Activated CD4-positive, alpha-beta T cell treated with anti-CD3 and anti-CD28 coated beads for 4 hours (primary cell): ENCODE measurements around the gene UNC45B.
"Not testable (repeated sequence)": the region's sequence is repeated elsewhere in the genome, so short reads cannot be mapped to it uniquely, and the experiment has no call there.

ENCODE experiments used
- DNase-seq, 2 donors: peaks; one replicate each; pipeline ENCODE4 v3.0.0-alpha.2; 2020

Gene UNC45B

DNA sequence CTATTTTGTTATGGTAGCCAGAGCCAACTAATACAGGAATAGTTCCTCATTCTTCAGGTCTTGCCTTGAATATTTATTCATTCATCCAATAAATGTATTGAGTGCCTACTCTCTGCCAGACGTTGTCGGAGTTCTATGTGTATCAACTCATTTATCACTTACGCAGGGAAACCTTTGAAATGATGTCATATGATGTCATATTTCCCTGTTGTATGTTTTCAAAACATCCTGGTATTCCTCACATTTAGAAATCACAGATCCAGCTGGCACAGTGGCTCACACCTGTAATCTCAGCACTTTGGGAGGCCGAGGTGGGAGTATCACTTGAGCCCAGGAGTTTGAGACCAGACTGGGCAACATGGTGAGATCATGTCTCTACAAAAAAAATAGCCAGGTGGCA is 2.8 kb upstream of the UNC45B start:
- DNase-seq = no peak

- no peak for DNase-seq
Measured at GRCh38 chr17:35146214-35146833, 1.3 kb upstream of the UNC45B start.

GRCh38 chr17:35148144-35148543 is 527 bp downstream of the UNC45B start:
- DNase-seq = no peak

GRCh38 chr17:35149941-35150340 is 2.3 kb downstream of the UNC45B start:
- DNase-seq = no peak

GRCh38 chr17:35151080-35151479 is 3.5 kb downstream of the UNC45B start:
- DNase-seq = not testable (repeated sequence)

- DNase-seq = no peak
Measured at GRCh38 chr17:35152421-35153140, 5.0 kb downstream of the UNC45B start.

DNA sequence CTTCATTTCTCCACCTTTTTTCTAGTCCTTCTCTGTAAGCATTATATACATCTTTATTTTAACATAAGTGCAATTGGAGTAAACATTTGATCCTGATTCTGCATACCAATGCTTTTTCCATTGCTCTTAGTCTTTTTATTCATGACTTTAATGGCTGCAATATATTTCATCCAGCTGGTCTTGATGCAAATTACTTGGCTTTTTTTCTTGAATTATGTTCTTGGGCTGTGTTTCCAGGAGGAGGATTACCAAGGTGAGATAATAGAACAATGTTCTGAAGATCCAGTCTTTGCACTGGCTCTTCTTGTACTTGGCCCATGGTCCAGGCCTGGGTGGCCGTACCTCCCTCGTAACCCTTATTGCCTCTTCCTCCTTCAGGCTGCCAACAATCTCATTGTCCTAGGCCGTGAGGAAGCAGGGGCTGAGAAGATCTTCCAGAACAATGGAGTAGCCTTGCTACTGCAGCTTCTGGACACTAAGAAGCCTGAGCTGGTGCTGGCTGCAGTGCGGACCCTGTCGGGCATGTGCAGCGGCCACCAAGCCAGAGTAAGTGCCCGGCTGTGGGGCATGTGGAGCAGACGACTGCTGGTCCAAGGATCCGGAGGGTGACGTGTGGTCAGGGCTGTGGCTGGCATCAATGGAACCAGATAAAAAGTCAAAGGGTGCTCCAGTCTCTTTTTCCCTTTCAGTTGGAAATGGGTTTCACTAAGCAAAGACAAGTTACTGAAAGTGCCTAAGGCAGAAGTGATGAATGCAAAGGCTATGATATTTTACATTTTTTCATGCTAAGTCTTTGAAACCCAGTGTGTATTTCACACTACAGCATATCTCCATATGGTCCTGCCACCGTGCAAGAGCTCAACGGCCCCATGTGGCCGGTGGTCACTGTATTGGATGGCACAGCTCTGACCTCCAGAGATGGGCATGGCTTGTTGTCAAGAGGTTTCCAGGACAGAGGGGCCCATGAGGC is 6.9 kb downstream of the UNC45B start:
- DNase-seq = no peak

DNA sequence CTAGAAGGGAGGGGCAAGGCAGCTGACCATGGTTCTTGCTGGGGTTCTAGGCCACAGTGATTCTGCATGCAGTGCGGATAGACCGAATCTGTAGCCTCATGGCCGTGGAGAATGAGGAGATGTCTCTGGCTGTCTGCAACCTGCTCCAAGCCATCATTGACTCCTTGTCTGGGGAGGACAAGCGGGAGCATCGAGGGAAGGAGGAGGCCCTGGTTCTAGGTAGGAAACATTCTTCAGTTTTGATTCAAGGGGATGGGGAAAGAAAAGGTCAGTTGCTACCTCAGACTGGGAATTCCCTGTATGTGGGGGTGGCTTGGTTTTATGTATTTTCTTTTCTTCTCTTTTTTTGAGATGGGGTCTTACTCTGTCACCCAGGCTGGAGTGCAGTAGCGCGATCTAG is 7.6 kb downstream of the UNC45B start:
- DNase-seq = no peak

DNA sequence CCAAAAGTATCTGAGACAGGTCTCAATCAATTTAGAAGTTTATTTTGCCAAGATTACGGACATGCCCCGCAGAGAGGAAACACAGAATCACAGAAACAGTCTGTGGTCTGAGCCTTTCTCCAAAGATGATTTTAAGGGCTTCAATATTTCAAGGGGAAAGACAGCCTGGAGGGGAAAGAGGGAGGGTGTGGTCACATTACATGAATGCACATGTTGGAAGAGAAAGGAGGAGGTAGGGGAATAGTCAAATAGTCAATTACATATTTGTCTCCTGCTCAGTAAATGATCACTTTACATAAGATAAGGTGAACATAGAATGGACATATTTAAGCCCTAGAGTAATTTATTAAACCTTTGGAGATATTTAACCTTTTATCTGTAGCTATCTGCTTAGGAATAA is 12.3 kb downstream of the UNC45B start:
- DNase-seq = no peak

GRCh38 chr17:35160354-35161201 is 13.0 kb downstream of the UNC45B start:
- DNase-seq = peak; percentile 31 to 50

GRCh38 chr17:35161281-35161761 is 13.7 kb downstream of the UNC45B start:
- DNase-seq = no peak

DNA sequence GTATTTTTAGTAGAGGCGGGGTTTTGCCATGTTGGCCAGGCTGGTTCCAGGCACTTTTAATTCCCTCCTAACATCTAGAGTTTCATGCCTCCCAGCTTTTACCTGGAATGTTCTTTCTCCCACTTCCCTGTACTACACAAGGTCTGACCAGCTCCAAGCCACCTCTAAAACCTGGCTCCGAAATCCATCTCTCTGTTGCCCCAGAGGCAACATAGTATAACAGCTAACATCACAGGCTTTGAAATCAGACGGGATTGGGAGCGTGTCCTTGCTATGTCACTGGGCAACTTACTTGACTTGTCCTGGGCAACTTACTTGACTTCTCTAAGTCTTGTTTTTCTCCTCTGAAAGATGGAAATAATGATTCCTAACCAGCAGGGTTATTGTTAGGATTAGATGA is 15.1 kb downstream of the UNC45B start:
- DNase-seq = no peak

DNA sequence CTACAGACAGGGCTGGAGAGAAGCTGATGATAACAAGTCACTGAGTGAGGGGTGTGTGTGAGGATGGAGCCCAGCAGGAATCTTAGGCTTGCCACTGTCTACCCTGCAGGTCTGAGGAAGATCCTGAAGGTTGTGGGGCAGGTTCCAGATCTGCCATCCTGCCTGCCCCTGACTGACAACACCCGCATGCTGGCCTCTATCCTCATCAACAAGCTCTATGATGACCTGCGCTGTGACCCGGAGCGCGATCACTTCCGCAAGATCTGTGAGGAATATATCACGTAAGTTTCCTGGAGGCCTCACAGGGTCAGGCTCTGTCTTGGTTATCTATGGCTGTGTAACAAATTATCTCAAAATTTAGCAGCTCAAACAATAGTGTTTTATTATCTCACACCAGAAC is 16.3 kb downstream of the UNC45B start:
- no peak for DNase-seq

GRCh38 chr17:35164716-35165115 is 17.1 kb downstream of the UNC45B start:
- no peak for DNase-seq

DNA sequence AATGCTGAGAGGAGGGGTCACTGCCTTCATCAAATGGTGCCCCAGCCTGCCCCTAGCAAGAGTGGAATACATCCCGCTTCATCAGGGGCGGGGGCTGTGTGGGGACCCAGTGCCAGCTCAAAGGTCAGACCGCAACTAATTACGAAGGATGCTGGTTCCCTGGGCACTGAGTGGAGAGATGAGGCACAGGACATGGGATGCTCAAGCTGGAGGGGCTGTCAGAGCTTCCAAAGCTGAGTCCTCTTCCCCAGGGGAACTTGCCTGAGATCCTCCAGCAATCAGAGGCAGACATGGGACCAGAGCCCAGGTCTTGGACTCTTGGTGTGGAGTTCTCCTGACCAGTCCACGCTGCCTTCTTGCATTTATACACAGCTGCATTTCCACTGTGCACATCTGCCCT is 18.9 kb downstream of the UNC45B start:
- no peak for DNase-seq

GRCh38 chr17:35167046-35167445 is 19.4 kb downstream of the UNC45B start:
- no peak for DNase-seq

DNA sequence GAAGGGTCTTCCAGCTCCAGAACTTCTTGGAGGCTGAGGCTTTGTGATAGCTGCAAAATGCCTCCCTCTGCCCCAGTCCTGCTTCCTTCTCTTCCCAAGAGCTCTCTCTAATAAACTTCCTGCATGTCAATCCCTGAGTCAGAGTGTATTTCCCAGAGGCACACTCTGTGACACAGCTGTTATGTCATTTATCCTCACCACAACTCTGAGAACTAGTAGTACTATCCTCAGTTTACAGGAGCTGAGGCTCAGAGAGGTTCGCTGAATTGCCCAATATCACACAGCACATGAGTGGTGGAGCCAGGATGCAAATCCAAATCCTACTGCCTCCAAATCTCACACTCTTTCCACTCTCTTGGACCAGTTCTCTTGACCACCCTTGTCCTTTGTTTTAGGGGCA is 20.0 kb downstream of the UNC45B start:
- DNase-seq = no peak

- no peak for DNase-seq
Measured at GRCh38 chr17:35169835-35170363, 22.3 kb downstream of the UNC45B start.

DNA sequence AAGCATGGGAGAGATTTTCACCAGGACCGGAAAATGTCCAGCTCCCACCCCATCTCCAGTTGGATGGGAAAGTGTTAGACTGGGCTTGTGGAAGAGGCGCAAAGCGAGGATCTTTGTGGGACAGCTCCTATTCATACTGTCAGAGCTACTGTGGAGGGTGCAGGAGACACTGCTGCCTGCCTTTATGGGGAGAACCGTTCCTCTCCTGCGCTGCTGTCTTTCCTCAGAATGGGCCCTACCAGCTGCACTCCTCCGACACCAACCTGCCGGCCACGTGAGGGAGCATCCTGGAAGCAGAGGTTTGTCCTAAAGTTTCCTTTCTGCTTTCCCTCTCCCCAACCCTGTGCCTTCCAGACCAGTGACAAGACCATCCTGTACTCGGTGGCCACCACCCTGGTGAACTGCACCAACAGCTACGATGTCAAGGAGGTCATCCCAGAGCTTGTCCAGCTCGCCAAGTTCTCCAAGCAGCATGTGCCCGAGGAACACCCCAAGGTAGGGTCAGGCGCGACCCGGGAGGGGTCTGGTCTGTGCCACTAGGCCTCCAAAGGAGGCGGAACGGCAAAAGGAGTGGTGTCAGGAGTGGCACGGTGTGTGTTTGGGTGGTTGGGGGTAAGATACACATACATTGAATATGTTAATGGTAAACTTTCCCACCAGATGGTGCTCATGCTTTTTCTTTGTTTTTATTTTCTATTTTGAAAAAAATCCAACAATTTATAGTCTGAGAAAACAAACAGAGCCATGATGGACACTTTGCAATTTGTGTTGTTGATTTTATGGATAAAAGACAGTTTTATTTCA is 23.6 kb downstream of the UNC45B start:
- peak; percentile 31 to 32 for DNase-seq

DNA sequence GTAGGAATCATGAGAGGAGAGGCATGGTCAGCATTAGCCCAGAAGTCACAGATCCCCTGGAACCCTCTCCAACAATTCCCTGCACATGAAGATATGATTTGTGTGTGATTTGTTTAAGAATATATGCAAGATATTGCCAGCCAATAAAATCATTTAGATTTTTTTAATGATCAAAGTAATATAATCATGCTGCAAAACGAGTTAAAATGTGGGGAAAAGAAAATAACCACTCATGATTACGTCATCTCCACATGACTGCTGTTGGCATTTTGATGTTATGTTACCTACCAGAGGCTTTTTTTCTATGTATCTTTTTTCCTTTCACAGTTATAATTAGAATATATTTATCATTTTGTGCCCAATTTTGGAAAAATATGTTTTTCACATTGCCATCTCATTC is 24.2 kb downstream of the UNC45B start:
- DNase-seq = no peak

GRCh38 chr17:35172321-35172720 is 24.7 kb downstream of the UNC45B start:
- DNase-seq = not testable (repeated sequence)
